ENCODE results near the gene MFF. TPM values are rescaled to one million over a fixed set of nuclear protein-coding genes. Genes with fewer than 3 reads are reported as not detected.

Gene MFF
- total RNA-seq, 1 experiment from 2014 or later: 103 TPM

GRCh38 chr2:227293531-227293930, 31.5 kb upstream of the MFF start:
- TF ChIP-seq CTCF (conservative IDR thresholded peaks at IDR 0.05; ENCODE audit: low read depth, low read length): no peak
- TF ChIP-seq EZH2phosphoT487 (IDR thresholded peaks at IDR 0.05; ENCODE audit: borderline replicate concordance, low read length): no peak
- TF ChIP-seq EZH2 (IDR thresholded peaks at IDR 0.05; ENCODE audit: low read length, unreplicated experiment): no peak
- Histone ChIP-seq H3K27me3 (ENCODE audit: low read length) (no peaks in the 10 kb centered on the region), H3K4me1 (ENCODE audit: insufficient read depth, low read length) (no peaks in the 10 kb centered on the region), H3K36me3 (ENCODE audit: low read depth, low read length) (no peaks in the 10 kb centered on the region), H3K79me2 (ENCODE audit: low read length) (no peaks in the 10 kb centered on the region), H3K4me3 (ENCODE audit: low read length) (no peak overlapping the region), H3F3A (ENCODE audit: low read length, unreplicated experiment) (no peaks in the 10 kb centered on the region), H3K27ac (ENCODE audit: low read length) (no peak overlapping the region), H3K9me2 (replicated peaks; ENCODE audit: low read length) (no peaks in the 10 kb centered on the region), H2AFZ (ENCODE audit: low read length) (no peak overlapping the region), H3K9ac (ENCODE audit: low read length) (no peak overlapping the region), H3K9me3 (ENCODE audit: low read length) (no peaks in the 10 kb centered on the region), H4K20me1 (ENCODE audit: low read length) (no peaks in the 10 kb centered on the region), H3K4me2 (ENCODE audit: low read length) (no peak overlapping the region)
- intact Hi-C loops (cut with micrococcal nuclease): no loop called here
- DNase-seq (no peak), ATAC-seq (no peak)
- CTCF ChIA-PET: no interaction called here
- POLR2A ChIA-PET (ENCODE audit: unreplicated experiment): no interaction called here
- no TSS peak for BruUV-seq (replicated peaks)

GRCh38 chr2:227295806-227296205, 29.2 kb upstream of the MFF start:
- BruUV-seq (replicated peaks): no TSS peak
- H3K79me2 ChIP-seq (ENCODE audit: low read length): no peaks in the 10 kb centered on the region
- H4K20me1 ChIP-seq (ENCODE audit: low read length): no peaks in the 10 kb centered on the region
- no peaks in the 10 kb centered on the region for H3K9me2 ChIP-seq (replicated peaks; ENCODE audit: low read length)
- H3K4me2 ChIP-seq (ENCODE audit: low read length): no peak overlapping the region
- H3K9ac ChIP-seq (ENCODE audit: low read length): no peak overlapping the region
- POLR2A ChIA-PET (ENCODE audit: unreplicated experiment): no interaction called here
- H3F3A ChIP-seq (ENCODE audit: low read length, unreplicated experiment): no peaks in the 10 kb centered on the region
- no peak overlapping the region for H3K4me3 ChIP-seq (ENCODE audit: low read length)
- no peak overlapping the region for H2AFZ ChIP-seq (ENCODE audit: low read length)
- no peaks in the 10 kb centered on the region for H3K36me3 ChIP-seq (ENCODE audit: low read depth, low read length)
- no peaks in the 10 kb centered on the region for H3K4me1 ChIP-seq (ENCODE audit: insufficient read depth, low read length)
- CTCF ChIA-PET: no interaction called here
- H3K27ac ChIP-seq (ENCODE audit: low read length): no peak overlapping the region
- no peak for TF ChIP-seq CTCF (conservative IDR thresholded peaks at IDR 0.05; ENCODE audit: low read depth, low read length)
- TF ChIP-seq EZH2 (IDR thresholded peaks at IDR 0.05; ENCODE audit: low read length, unreplicated experiment): no peak
- no peak for TF ChIP-seq EZH2phosphoT487 (IDR thresholded peaks at IDR 0.05; ENCODE audit: borderline replicate concordance, low read length)
- intact Hi-C loops (cut with micrococcal nuclease): no loop called here
- no peaks in the 10 kb centered on the region for H3K9me3 ChIP-seq (ENCODE audit: low read length)
- DNase-seq (no peak), ATAC-seq (no peak)
- no peaks in the 10 kb centered on the region for H3K27me3 ChIP-seq (ENCODE audit: low read length)

GRCh38 chr2:227296671-227297405, 28.2 kb upstream of the MFF start:
- Histone ChIP-seq H4K20me1 (ENCODE audit: low read length) (no peaks in the 10 kb centered on the region), H3K36me3 (ENCODE audit: low read depth, low read length) (no peaks in the 10 kb centered on the region), H3K4me3 (ENCODE audit: low read length) (no peak overlapping the region), H3K27me3 (ENCODE audit: low read length) (no peaks in the 10 kb centered on the region), H3F3A (ENCODE audit: low read length, unreplicated experiment) (no peaks in the 10 kb centered on the region), H3K9me2 (replicated peaks; ENCODE audit: low read length) (no peaks in the 10 kb centered on the region), H2AFZ (ENCODE audit: low read length) (no peak overlapping the region), H3K4me2 (ENCODE audit: low read length) (no peak overlapping the region), H3K27ac (ENCODE audit: low read length) (no peak overlapping the region), H3K9me3 (ENCODE audit: low read length) (no peaks in the 10 kb centered on the region), H3K9ac (ENCODE audit: low read length) (no peak overlapping the region), H3K4me1 (ENCODE audit: insufficient read depth, low read length) (no peaks in the 10 kb centered on the region), H3K79me2 (ENCODE audit: low read length) (no peaks in the 10 kb centered on the region)
- ATAC-seq (no peak), DNase-seq (no peak)
- TF ChIP-seq EZH2 (IDR thresholded peaks at IDR 0.05; ENCODE audit: low read length, unreplicated experiment) (no peak), CTCF (conservative IDR thresholded peaks at IDR 0.05; ENCODE audit: low read depth, low read length) (no peak), EZH2phosphoT487 (IDR thresholded peaks at IDR 0.05; ENCODE audit: borderline replicate concordance, low read length) (no peak)
- ChIA-PET POLR2A (ENCODE audit: unreplicated experiment) (no interaction called here), CTCF (no interaction called here)
- no TSS peak for BruUV-seq (replicated peaks)
- intact Hi-C loops (cut with micrococcal nuclease): no loop called here

All from PC-3 (cell line).